ENCODE data around the gene RHOT2. TPM values are rescaled to one million over a fixed set of nuclear protein-coding genes. Genes with fewer than 3 reads are reported as not detected.

Gene RHOT2
- total and polyA plus RNA-seq, 2 of the 8 experiments (the other 6 are each of a cell fraction or from before 2014, with no cell fraction given) = 149 to 194 TPM

DNA sequence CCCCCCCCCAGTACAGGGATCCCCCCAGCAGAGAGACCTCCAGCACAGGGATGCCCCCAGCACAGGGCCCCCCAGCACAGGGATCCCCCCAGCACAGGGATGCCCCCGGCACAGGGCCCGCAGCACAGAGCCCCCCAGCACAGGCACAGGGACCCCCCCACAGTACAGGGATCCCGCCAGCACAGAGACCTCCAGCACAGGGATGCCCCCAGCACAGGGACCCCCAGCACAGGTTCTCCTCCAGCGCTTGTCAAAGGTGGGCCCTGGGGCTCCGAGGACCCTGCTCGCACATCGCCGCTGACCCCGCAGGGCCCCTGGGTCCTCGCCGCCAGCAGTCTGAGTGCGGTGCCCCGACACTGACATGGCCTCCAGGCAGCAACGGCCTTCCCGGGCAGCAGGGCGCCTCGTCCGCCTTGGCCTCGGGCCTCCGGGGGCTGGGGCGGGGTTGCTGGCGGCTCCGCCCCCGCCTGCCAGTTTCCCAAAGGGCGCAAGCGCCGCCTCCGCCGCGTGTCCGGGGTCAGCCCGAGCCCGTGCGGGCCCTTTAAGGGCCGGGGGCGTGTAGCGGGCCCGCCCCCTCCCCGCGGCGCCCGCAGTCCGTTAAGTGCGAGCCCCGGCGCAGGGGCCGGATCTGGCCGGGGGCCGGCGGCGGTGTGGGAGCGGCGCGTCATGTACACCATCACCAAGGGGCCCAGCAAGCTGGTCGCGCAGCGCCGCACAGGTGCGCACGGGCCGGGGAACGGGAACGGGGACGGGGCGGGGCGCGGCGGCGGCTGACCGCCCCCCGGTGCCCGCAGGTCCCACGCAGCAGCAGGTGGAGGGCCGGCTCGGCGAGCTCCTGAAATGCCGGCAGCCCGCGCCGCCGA, 26.4 kb upstream of the RHOT2 start, which contains the start of gene MCRIP2 (continued):
- no peak for TF ChIP-seq HDAC6 (IDR thresholded peaks at IDR 0.05; ENCODE audit: low read depth, low read length)
- TF ChIP-seq SIN3A (conservative IDR thresholded peaks at IDR 0.05 in 1 of 2, IDR thresholded peaks at IDR 0.05 in 1 of 2; ENCODE audit: low read depth in 1 of 2, low read length in 2 of 2) = peak; percentile 43 to 60; a peak in 1 of 4 replicates
- TF ChIP-seq CEBPB (IDR thresholded peaks at IDR 0.05; ENCODE audit: low read depth, low read length) = no peak
- TF ChIP-seq EGR1 (IDR thresholded peaks at IDR 0.05; ENCODE audit: borderline replicate concordance, low read depth, low read length) = peak; percentile 92; the same call in 1 of the 2 replicates
- peak; percentile 38; the same call in 1 of the 2 replicates for TF ChIP-seq E2F6 (IDR thresholded peaks at IDR 0.05)
- TF ChIP-seq SRF (IDR thresholded peaks at IDR 0.05; ENCODE audit: low read depth, low read length) = 0 out of 2 replicates have a peak, but pooled peaks have one; percentile 5
- TF ChIP-seq POLR2AphosphoS5 (IDR thresholded peaks at IDR 0.05; ENCODE audit: low read depth, low read length) = peak; percentile 37; the same call in 1 of the 2 replicates
- no peak for TF ChIP-seq BRCA1 (IDR thresholded peaks at IDR 0.05; ENCODE audit: low read depth, low read length)
- peak; percentile 21 for TF ChIP-seq CTBP2 (IDR thresholded peaks at IDR 0.05; ENCODE audit: borderline replicate concordance, insufficient read depth, insufficient read length, low read length)
- no peak for TF ChIP-seq RNF2 (IDR thresholded peaks at IDR 0.05; ENCODE audit: borderline replicate concordance, low read depth, low read length, missing control alignments, poor library complexity, severe bottlenecking)
- TF ChIP-seq GABPA (IDR thresholded peaks at IDR 0.05; ENCODE audit: borderline replicate concordance, insufficient read depth, low read length) = peak; percentile 59; the same call in 1 of the 2 replicates

Measured in H1 (cell line).